ENCODE results near the gene RPEL1.
"Not testable (repeated sequence)": the region's sequence is repeated elsewhere in the genome, so short reads cannot be mapped to it uniquely, and the experiment has no call there.

RPEL1 gene

DNA sequence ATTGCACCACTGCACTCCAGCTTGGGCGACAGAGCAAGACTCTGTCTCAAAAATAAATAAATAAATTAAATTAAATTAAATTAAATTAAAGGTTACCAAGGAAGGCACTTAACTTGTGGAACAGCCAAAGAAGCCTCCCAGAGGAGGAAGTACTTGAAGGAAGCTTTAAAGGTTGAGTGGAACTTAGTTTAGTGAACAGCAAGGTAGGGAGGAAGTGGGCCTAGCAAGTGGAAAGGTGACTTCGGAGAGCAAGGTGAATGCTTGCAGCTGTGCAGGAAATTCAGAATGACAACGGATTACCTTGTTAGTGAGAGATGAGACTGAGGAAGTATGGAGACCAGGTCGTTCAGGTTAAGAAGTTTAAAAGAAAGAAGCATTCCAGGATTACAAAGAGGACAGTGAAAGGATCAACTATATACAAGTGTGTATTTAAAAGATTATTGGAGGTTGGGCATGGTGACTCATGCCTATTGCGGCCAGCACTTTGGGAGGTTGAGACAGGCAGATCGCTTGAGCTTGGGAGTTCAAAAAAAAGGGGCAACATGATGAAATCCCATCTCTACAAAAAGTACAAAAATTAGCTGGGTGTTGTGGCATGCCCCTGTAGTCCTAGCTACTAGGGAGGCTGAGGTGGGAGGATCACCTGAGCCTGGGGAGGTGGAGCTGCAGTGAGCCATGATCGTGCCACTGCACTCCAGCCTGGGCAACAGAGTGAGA, 12.8 kb upstream of the RPEL1 start:
- in situ Hi-C loops (cut with HindIII; ENCODE audit: low sequenced_read_pairs), result no loop called here

DNA sequence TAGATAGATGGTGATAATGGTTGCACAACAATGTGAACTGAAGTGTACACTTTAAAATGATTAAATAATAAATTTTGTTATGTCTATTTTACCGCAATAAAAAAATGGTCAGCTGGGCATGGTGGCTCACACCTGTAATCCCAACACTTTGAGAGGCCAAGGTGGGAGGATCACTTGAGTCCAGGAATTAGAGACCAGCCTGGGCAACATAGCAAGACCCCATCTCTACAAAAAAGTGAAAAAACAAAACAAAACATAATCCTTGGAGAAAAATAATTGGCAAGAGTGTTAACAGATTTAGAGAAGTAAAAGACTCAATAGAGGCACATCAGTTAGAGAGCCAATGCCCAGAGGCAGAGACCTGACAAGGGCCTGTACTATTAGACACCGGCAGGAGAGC, 9.9 kb upstream of the RPEL1 start:
- in situ Hi-C loops (cut with HindIII; ENCODE audit: low sequenced_read_pairs), result no loop called here

DNA sequence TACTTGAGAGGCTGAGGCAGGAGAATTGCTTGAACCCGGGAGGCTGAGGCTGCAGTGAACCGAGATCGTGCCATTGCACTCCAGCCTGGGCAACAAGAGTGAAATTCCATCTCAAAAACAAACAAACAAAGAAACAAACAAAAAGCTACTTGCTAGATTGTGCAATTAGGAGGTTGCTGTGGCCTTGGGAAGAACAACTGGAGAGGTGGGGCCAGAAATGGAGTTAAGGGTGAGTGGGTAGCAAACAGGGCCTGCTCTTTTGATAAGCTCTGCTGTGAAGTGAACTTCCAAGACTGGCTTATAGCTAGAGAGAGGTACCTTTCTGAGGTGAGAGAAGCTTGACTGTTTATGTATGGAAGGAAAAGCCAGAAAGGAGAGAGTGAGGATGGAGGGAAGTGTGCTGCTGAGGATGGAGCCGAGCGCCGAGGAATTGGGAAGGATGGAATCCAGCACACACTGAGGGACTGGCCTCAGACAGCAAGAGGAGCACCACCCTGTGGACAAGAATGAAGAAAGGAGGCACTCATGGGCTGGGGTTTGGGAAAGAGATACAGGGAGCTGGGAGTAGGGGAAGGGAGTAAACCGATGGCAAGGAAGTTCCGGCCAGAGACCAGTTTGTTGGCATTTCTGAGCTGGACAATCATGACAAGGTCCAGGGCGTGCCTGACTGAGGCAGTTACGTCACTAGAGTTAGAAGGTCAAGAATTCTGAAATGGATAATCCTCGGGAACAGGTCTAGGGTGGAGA, 7.0 kb upstream of the RPEL1 start:
- in situ Hi-C loops (cut with HindIII; ENCODE audit: low sequenced_read_pairs), result no loop called here

DNA sequence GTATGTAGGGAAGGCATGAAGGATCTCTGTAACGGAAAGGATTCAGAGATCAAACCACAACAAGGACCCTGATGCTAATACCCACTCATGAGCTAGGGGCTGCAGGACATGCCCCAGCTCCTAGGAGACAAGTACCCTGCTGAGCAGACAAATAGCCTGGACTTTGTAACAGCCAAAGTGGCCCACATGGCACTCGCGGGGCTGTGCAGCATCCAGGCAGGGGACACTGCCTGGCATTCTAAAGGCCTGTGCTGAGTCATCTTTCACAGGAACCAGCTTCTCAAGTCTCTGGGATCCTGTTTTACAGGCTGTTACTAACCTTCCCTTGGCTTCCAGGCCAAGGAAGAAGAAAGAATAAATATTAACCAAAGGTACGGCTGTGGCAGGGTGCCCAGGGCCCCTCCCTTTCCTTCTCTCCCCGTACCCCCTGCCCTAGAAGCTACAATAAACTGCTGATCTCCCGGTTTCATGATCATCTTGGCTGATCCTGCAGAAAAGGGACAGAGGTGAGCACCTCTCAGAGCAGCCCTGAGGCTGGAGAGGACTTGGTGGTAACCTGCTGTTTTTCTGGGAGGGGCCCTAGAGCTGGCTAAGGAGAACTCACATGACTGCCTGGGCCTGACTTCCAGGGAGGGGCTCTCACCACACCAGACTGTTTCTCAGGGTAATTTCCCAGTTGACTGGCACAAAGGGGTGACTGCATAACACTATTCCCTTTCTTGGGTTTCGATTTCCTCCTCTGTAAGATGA, 4.2 kb upstream of the RPEL1 start:
- in situ Hi-C loops (cut with HindIII; ENCODE audit: low sequenced_read_pairs), result loop anchor here (5.0 kb wide), 1 partner anchor 49 kb away; the partner anchor contains the start of gene NT5C2

DNA sequence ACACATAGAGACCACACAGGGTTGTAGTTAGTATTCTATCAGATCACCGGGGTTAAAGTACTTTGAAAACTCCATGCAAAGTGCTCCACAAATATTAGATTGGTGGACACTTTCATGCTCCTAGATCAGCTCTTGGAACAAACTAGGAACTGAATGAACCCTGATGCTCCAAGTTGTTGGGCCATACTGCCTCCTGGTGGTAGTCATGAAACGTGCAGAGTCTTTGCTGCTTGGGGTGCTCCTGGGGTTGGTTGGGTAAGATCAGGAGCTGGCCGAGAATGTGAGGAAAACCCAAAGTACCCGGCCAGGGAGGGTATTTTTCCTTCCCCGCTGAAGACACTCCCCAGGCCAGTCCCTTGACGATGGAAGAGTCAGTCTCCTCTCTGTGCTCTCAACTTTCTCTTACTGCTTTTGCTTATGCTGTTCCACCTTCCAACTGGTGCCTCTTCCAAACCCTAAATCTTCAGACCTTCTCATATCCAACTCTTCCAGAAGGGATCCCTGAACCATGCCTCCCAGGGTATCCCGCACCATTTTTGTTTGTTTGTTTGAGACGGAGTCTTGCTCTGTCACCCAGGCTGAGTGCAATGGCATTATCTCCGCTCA, 918 bp upstream of the RPEL1 start:
- in situ Hi-C loops (cut with HindIII; ENCODE audit: low sequenced_read_pairs), result loop anchor here (5.0 kb wide), 1 partner anchor 52 kb away; the partner anchor contains the start of gene NT5C2

DNA sequence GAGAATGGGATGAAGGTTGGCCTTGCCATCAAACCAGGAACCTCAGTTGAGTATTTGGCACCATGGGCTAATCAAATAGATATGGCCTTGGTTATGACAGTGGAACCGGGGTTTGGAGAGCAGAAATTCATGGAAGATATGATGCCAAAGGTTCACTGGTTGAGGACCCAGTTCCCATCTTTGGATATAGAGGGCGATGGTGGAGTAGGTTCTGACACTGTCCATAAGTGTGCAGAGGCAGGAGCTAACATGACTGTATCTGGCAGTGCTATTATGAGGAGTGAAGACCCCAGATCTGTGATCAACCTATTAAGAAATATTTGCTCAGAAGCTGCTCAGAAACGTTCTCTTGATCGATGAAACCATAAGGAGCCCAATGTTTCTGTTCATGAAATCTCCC, 637 bp downstream of the RPEL1 start:
- in situ Hi-C loops (cut with HindIII; ENCODE audit: low sequenced_read_pairs), result no loop called here

DNA sequence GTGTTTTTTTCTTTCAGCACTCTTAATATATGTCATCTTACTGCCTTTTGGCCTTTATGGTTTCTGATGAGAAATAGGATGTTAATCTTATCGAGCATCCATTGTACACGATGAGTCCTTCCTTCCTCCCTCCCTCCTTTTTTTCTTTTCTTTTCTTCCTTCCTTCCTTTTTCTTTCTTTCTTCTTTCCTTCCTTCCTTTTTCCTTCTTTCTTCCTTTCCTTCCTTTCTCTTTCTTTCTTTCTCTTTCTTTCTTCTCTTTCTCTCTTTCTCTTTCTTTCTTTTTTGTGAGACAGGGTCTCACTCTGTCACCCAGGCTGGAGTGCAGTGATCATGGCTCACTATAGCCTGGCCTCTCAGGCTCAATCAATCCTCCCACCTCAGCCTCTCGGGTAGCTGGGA, 8.4 kb downstream of the RPEL1 start:
- in situ Hi-C loops (cut with HindIII; ENCODE audit: low sequenced_read_pairs), result no loop called here

DNA sequence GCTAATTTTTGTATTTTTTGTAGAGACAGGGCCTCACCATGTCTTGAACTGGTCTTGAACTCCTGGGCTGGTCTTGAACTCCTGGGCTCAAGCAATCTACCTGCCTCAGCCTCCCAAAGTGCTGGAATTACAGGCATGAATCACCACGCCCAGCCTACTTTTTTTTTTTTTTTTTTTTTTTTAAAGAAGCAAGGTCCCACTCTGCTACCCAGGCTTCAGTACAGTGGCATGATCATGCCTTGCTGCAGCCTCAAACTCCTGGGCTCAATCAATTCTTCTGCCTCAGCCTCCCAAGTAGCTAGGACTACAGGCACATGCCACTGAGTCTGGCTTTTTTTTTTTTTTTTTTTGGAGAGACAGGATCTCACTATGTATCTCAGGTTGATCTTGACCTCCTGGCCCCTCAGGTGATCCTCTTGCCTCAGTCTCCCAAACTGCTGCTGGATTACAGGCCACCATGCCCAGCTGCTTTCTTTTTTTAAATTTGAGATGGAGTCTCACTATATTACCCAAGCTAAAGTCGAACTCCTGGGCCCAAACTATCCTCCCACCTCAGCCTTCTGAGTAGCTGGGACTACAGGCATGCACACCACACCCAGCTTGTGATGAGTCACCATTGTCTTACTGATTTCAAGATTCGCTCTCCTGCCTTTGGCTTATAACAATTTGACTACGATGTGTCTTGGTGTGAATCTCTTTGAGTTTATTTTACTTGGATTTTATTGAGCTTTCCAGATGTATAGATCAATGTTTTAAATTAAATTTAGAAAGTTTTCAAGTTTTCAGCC, 9.0 kb downstream of the RPEL1 start:
- in situ Hi-C loops (cut with HindIII; ENCODE audit: low sequenced_read_pairs), result no loop called here

DNA sequence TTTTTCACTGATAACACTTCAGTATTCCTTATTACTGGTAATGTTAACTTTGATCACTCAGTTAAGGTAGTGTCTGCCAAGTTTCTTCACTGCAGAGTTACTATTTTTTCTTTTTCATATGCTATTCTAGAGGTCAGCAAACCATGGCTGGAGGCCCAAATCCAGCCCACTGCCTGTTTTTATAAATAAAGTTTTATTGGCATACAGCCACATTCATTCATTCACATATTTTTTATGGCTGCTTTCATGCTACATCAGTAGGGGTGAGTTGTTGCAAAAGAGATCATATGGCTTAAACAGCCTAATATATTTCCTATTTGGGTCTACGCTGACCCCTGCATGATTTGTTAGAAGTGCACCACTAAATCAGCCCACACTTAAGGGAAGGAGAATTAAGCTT, 10.9 kb downstream of the RPEL1 start:
- in situ Hi-C loops (cut with HindIII; ENCODE audit: low sequenced_read_pairs), result no loop called here

DNA sequence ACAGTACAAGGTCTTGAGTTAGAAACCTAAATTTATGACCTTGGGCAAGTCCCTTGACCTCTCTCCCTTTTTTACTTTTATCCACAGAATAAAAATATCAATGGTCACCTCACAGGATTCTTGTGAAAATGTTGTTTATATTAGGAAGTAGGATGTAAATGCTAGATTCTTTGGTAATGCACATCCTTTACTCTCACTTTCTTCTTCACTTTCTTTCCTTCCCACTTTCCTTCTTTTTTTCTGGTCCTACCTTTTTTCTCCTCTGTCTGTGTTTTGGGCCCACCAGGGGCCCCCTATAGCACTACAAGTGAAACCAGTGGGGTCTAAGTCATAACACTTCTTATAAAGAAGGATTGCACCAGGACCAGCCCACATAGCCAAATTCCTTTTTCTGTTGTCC, 12.1 kb downstream of the RPEL1 start:
- in situ Hi-C loops (cut with HindIII; ENCODE audit: low sequenced_read_pairs), result no loop called here

DNA sequence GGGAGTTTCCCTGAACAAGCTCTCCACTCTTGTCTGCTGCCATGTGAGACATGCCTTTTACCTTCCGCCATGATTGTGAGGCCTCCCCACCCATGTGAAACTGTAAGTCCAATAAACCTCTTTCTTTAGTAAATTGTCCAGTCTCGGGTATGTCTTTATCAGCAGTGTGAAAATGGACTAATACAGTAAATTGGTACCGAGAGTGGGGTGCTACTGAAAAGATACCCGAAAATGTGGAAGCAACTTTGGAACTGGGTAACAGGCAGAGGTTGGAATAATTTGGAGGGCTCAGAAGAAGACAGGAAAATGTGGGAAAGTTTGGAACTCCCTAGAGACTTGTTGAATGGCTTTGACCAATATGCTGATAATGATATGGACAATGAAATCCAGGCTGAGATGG, 13.2 kb downstream of the RPEL1 start:
- in situ Hi-C loops (cut with HindIII; ENCODE audit: low sequenced_read_pairs), result not testable (repeated sequence)

DNA sequence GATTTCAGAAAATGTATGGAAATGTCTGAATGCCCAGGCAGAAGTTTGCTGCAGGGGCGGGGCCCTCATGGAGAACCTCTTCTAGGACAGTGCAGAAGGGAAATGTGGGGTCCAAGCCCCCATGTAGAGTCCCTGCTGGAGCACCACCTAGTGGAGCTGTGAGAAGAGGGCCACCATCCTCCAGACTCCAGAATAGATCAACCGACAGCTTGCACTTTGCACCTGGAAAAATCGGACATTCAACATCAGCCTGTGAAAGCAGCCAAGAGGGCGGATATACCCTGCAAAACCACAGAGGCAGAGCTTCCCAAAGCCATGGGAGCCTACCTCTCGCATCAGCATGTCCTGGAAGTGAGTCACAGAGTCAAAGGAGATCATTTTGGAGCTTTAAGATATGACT, 14.3 kb downstream of the RPEL1 start:
- in situ Hi-C loops (cut with HindIII; ENCODE audit: low sequenced_read_pairs), result no loop called here

DNA sequence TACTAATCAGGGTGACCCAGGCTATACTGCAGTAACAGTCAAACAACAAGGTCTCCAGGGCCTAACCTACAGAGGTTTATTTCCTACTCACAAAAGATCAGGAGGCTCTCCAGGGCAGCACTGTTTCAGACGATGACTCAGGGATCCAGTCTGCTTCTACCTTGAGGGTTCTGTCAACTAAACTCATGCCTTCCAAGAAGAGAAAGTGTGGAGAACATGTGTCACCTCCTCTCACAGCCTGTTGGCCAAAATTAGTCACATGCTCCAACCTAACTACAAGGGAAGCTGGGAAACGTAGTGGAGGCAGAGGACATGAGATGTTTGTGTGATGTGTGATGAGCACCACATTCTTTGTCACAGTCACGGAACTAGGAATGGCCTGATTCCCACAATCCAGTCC, 16.5 kb downstream of the RPEL1 start:
- in situ Hi-C loops (cut with HindIII; ENCODE audit: low sequenced_read_pairs), result no loop called here

DNA sequence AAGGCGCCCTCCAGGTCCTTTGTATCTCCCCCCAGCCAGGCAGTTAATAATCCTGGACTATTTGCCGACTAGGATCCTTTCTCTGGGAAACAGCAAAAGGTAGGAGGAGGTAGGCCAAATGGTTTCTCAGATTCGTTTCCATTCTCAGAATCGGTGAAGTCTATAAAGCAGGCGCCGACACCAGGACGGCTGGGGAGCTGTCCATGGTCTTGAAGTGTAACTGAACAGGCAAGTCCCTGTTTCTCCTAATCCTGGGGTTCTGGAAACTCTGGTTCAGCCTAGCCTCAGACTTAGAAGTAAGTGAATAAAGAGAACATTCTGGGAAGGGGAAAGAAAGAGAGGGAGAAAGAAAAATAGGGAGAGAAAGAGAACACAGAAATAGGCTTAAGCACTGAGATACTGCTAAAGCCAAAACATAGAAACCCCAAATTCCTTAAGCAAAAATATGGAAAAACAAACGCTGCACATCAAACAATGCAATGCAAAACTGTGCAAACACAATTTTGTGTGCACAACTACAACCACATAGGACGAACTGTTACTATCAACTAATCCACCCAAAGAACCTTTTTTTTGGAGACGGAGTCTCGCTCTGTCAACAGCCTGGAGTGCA, 20.1 kb downstream of the RPEL1 start:
- in situ Hi-C loops (cut with HindIII; ENCODE audit: low sequenced_read_pairs), result no loop called here

DNA sequence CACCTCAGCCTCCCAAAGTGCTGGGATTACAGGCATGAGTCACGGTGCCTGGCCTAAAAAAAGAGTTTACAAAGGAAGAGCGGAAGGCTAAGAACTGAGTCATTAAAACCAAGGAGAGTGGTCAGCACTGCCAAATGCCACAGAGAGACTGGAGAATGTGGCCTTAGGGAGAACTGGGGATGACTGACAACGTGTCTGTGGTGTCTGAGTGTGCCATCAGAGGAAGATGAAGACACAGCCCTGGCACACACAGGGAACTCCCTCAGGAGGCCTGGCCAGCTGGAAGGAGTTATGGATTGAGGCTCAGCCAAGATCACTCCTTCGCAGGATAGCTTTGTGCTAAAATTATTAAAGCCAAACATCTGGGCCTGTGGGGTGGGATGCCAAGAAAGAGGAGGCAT, 27.4 kb downstream of the RPEL1 start:
- in situ Hi-C loops (cut with HindIII; ENCODE audit: low sequenced_read_pairs), result no loop called here

DNA sequence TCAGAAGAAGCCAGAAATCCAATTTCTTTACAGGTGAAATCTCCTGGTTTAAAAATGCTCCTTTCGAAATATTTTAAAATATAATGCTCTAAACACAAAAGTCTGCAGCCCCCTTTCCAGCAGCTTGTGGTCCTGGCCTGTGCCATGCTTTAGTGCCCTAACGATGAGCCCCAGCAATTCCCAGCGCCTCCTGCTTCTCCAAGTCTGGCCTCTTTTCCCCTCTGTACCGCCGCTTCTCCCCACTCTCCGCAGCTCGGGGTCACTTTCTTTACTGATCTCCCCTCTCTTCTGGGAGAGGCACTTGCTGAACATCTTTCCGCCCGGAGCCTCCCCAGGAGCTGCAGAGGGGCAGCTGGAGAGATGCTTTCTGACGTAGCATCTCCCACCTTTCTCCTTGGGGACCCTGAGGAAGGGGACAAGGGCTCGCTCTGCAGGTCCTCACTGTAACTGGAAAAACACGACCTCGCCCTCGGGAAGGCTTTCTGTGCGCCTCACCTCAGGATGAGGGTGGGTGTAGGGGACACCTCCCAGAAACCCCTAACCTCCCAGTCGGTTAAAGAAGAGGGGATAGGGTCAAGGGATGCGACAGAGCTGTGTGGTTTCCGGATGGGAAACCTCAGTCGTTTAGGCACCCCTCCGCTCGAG, 30.7 kb downstream of the RPEL1 start:
- in situ Hi-C loops (cut with HindIII; ENCODE audit: low sequenced_read_pairs), result no loop called here

DNA sequence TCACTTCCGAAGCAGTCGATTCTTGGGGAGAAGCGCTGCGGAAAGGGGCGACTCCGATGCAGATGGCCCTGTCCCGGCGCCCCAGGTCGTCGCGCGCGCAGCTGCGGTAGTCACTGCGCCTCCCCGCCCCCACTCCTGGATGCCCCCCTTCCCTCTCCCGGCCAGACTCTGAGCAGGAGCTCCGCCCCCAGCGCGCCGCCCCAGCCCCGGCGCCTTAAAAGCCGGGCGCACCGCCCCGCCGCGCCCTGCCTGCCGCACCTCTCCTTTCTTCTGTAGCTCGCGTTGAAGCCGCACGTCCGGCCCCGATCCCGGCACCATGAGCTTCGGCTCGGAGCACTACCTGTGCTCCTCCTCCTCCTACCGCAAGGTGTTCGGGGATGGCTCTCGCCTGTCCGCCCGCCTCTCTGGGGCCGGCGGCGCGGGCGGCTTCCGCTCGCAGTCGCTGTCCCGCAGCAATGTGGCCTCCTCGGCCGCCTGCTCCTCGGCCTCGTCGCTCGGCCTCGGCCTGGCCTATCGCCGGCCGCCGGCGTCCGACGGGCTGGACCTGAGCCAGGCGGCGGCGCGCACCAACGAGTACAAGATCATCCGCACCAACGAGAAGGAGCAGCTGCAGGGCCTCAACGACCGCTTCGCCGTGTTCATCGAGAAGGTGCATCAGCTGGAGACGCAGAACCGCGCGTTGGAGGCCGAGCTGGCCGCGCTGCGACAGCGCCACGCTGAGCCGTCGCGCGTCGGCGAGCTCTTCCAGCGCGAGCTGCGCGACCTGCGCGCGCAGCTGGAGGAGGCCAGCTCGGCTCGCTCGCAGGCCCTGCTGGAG, 31.4 kb downstream of the RPEL1 start, which contains the start of gene INA:
INA (plus strand) TSS at position 243 of the 817 bp plus-strand sequence; CDS start at position 317, 74 bp downstream.
- in situ Hi-C loops (cut with HindIII; ENCODE audit: low sequenced_read_pairs), result no loop called here

DNA sequence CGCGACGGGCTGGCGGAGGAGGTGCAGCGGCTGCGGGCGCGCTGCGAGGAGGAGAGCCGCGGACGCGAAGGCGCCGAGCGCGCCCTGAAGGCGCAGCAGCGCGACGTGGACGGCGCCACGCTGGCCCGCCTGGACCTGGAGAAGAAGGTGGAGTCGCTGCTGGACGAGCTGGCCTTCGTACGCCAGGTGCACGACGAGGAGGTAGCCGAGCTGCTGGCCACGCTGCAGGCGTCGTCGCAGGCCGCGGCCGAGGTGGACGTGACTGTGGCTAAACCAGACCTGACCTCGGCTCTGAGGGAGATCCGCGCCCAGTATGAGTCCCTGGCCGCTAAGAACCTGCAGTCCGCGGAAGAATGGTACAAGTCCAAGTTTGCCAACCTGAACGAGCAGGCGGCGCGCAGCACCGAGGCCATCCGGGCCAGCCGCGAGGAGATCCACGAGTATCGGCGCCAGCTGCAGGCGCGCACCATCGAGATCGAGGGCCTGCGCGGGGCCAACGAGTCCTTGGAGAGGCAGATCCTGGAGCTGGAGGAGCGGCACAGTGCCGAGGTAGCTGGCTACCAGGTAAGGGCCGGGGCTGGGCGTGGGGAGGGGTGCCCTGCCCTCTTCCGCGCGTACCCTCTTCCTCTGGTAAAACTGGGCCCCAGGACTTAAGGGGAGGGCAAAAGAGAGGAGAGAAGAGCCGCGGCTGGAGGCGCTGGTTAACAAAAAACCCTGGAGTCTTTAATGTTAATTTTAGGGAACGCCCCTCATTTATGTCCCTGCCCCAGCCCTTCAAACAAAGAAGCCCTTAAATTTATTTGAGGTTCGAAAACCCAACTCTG, 32.2 kb downstream of the RPEL1 start:
- in situ Hi-C loops (cut with HindIII; ENCODE audit: low sequenced_read_pairs), result no loop called here
